HepG2 (cell line): Measurements from ENCODE around the gene BSND.

Source experiments
- HDAC2 ChIP-seq: sonication (generic); formaldehyde crosslinking; IDR thresholded peaks from 2 replicates; pipeline ENCODE4 v1.4.0; 2020; ENCODE audit warnings: missing genetic modification reagents
- POLR2A ChIP-seq, 2 experiments: IDR thresholded peaks; 2 replicates each; pipeline ENCODE4 v1.6.1; 2011; ENCODE audit warnings: low read depth in 2 of 2, low read length in 2 of 2, mild to moderate bottlenecking in 1 of 2, moderate library complexity in 1 of 2; ENCODE audit not compliant: insufficient read depth in 1 of 2
- TF ChIP-seq, protein P1 (sequence below): sonication (generic); formaldehyde crosslinking; IDR thresholded peaks from 2 replicates; pipeline ENCODE4 v1.8.1; 2022; ENCODE audit warnings: low read depth, mild to moderate bottlenecking, missing genetic modification reagents
- TF ChIP-seq, protein P2 (sequence below): IDR thresholded peaks from 2 replicates; pipeline ENCODE4 v1.6.1; 2016; ENCODE audit warnings: missing compliant biosample characterization, missing genetic modification reagents, borderline replicate concordance
- TF ChIP-seq, protein P3 (sequence below): sonication (generic); formaldehyde crosslinking; IDR thresholded peaks from 2 replicates; pipeline ENCODE4 v1.5.0; 2020; ENCODE audit warnings: mild to moderate bottlenecking, missing genetic modification reagents, moderate library complexity

DNA sequence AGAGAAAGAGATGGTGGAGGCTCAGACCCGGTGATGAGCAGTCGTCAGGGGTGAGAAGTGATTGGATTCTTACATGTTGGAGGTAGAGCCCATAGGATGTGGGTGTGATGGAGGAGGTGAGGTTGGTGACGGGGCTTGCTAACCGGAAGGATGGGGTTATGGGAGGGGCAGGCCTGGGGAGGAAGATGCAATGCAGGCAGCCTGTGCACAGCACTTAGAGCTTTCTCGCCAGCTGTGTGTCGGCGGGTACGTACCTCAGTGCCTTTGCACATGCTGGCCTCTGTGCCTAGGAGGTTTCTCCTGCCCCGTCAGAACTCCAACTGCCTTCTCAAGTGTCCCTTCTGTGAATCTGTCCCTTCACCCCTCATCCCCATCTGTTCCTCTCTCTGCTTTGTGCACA lies 2.9 kb upstream of the BSND start:
- no peak for TF ChIP-seq HDAC2
- TF ChIP-seq, protein P1, sequence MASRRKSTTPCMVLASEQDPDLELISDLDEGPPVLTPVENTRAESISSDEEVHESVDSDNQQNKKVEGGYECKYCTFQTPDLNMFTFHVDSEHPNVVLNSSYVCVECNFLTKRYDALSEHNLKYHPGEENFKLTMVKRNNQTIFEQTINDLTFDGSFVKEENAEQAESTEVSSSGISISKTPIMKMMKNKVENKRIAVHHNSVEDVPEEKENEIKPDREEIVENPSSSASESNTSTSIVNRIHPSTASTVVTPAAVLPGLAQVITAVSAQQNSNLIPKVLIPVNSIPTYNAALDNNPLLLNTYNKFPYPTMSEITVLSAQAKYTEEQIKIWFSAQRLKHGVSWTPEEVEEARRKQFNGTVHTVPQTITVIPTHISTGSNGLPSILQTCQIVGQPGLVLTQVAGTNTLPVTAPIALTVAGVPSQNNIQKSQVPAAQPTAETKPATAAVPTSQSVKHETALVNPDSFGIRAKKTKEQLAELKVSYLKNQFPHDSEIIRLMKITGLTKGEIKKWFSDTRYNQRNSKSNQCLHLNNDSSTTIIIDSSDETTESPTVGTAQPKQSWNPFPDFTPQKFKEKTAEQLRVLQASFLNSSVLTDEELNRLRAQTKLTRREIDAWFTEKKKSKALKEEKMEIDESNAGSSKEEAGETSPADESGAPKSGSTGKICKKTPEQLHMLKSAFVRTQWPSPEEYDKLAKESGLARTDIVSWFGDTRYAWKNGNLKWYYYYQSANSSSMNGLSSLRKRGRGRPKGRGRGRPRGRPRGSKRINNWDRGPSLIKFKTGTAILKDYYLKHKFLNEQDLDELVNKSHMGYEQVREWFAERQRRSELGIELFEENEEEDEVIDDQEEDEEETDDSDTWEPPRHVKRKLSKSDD = no peak
- TF ChIP-seq POLR2A (IDR thresholded peaks at IDR 0.05; ENCODE audit: insufficient read depth in 1 of 2, low read depth in 2 of 2, low read length in 2 of 2) = no peak
- TF ChIP-seq, protein P2, sequence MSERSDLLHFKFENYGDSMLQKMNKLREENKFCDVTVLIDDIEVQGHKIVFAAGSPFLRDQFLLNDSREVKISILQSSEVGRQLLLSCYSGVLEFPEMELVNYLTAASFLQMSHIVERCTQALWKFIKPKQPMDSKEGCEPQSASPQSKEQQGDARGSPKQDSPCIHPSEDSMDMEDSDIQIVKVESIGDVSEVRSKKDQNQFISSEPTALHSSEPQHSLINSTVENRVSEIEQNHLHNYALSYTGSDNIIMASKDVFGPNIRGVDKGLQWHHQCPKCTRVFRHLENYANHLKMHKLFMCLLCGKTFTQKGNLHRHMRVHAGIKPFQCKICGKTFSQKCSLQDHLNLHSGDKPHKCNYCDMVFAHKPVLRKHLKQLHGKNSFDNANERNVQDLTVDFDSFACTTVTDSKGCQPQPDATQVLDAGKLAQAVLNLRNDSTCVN (CRISPR knock-in tag) = no peak
- TF ChIP-seq, protein P3, sequence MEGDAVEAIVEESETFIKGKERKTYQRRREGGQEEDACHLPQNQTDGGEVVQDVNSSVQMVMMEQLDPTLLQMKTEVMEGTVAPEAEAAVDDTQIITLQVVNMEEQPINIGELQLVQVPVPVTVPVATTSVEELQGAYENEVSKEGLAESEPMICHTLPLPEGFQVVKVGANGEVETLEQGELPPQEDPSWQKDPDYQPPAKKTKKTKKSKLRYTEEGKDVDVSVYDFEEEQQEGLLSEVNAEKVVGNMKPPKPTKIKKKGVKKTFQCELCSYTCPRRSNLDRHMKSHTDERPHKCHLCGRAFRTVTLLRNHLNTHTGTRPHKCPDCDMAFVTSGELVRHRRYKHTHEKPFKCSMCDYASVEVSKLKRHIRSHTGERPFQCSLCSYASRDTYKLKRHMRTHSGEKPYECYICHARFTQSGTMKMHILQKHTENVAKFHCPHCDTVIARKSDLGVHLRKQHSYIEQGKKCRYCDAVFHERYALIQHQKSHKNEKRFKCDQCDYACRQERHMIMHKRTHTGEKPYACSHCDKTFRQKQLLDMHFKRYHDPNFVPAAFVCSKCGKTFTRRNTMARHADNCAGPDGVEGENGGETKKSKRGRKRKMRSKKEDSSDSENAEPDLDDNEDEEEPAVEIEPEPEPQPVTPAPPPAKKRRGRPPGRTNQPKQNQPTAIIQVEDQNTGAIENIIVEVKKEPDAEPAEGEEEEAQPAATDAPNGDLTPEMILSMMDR (CRISPR knock-in tag) = no peak
